ENCODE results near the gene NUCB1. TPM values are rescaled to one million over a fixed set of nuclear protein-coding genes. Genes with fewer than 3 reads are reported as not detected.

Gene NUCB1
- total RNA-seq, 1 donor: 300 TPM

DNA sequence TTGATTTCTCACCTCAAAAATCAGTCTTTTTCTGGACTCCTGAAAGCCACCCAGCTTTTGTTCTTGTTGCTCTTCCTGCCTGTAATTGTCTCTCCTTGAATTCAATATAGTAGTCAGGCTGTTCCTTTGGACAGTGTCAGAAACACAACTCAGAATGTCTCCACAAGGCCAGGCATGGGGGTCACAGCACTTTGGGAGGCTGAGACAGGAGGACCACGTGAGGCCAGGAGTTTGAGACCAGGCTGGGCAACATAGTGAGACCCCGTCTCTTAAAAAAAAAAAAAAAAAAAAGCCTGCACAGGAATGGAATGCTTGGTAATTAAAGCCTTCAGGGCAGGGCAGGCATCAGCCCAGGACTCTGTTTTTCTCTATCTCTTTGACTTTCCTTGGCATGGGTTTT lies 45.7 kb downstream of the NUCB1 start:
- Histone ChIP-seq H2AFZ (ENCODE audit: low read length) (no peak overlapping the region), H3K27me3 (ENCODE audit: insufficient read depth, low read length) (no peaks in the 10 kb centered on the region)
- TF ChIP-seq, protein P1, sequence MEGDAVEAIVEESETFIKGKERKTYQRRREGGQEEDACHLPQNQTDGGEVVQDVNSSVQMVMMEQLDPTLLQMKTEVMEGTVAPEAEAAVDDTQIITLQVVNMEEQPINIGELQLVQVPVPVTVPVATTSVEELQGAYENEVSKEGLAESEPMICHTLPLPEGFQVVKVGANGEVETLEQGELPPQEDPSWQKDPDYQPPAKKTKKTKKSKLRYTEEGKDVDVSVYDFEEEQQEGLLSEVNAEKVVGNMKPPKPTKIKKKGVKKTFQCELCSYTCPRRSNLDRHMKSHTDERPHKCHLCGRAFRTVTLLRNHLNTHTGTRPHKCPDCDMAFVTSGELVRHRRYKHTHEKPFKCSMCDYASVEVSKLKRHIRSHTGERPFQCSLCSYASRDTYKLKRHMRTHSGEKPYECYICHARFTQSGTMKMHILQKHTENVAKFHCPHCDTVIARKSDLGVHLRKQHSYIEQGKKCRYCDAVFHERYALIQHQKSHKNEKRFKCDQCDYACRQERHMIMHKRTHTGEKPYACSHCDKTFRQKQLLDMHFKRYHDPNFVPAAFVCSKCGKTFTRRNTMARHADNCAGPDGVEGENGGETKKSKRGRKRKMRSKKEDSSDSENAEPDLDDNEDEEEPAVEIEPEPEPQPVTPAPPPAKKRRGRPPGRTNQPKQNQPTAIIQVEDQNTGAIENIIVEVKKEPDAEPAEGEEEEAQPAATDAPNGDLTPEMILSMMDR (IDR thresholded peaks at IDR 0.05; ENCODE audit: extremely low read depth, low read depth, low read length): no peak

GRCh38 chr19:48946463-48947257 lies 46.5 kb downstream of the NUCB1 start:
- Histone ChIP-seq H3K4me1 (ENCODE audit: insufficient read depth, low read length) (no peaks in the 10 kb centered on the region), H3K27me3 (ENCODE audit: insufficient read depth, low read length) (no peaks in the 10 kb centered on the region), H3K4me2 (ENCODE audit: insufficient read depth, low read length) (no peak overlapping the region), H4K20me1 (ENCODE audit: insufficient read depth, low read length) (no peaks in the 10 kb centered on the region), H3K36me3 (ENCODE audit: insufficient read depth, low read length) (no peaks in the 10 kb centered on the region), H3K27ac (ENCODE audit: low read depth, low read length) (no peak overlapping the region), H3K79me2 (ENCODE audit: insufficient read depth, low read length) (no peaks in the 10 kb centered on the region), H3K9me3 (ENCODE audit: low read depth, low read length) (peaks cover 3% of the 10 kb centered on the region), H2AFZ (ENCODE audit: low read length) (no peak overlapping the region), H3K4me3 (ENCODE audit: insufficient read depth, low read length) (no peak overlapping the region)
- DNase-seq (ENCODE audit: insufficient read length, low spot score, missing footprints): no peak
- TF ChIP-seq, protein P1 (IDR thresholded peaks at IDR 0.05; ENCODE audit: extremely low read depth, low read depth, low read length): no peak

More for the DNA sequence above, 45.7 kb downstream of the NUCB1 start:
- Histone ChIP-seq H3K4me1 (ENCODE audit: insufficient read depth, low read length) (no peaks in the 10 kb centered on the region), H3K27ac (ENCODE audit: low read depth, low read length) (no peak overlapping the region), H3K4me2 (ENCODE audit: insufficient read depth, low read length) (no peak overlapping the region), H4K20me1 (ENCODE audit: insufficient read depth, low read length) (no peaks in the 10 kb centered on the region), H3K36me3 (ENCODE audit: insufficient read depth, low read length) (no peaks in the 10 kb centered on the region), H3K79me2 (ENCODE audit: insufficient read depth, low read length) (no peaks in the 10 kb centered on the region), H3K4me3 (ENCODE audit: insufficient read depth, low read length) (no peak overlapping the region), H3K9me3 (ENCODE audit: low read depth, low read length) (peaks cover 6% of the 10 kb centered on the region)
- DNase-seq (ENCODE audit: insufficient read length, low spot score, missing footprints): no peak

DNA sequence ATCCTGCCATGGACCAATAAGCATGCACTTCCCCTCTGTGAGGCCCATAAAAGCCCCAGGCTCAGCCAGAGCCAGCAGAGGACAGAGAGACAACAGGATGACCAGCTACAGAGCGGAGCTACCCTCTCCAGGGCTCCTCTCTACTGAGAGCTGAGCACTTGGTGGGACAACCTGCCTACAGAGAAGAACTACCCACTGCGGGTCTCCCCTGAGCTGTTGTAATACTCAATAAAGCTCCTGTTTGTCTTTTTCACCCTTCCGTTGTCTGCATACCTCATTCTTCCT lies 47.1 kb downstream of the NUCB1 start:
- Histone ChIP-seq H3K4me1 (ENCODE audit: insufficient read depth, low read length) (no peaks in the 10 kb centered on the region), H3K36me3 (ENCODE audit: insufficient read depth, low read length) (no peaks in the 10 kb centered on the region), H3K4me3 (ENCODE audit: insufficient read depth, low read length) (no peak overlapping the region), H3K9me3 (ENCODE audit: low read depth, low read length) (peaks cover 3% of the 10 kb centered on the region), H3K27ac (ENCODE audit: low read depth, low read length) (no peak overlapping the region), H3K4me2 (ENCODE audit: insufficient read depth, low read length) (no peak overlapping the region), H3K27me3 (ENCODE audit: insufficient read depth, low read length) (no peaks in the 10 kb centered on the region), H2AFZ (ENCODE audit: low read length) (no peak overlapping the region), H4K20me1 (ENCODE audit: insufficient read depth, low read length) (no peaks in the 10 kb centered on the region), H3K79me2 (ENCODE audit: insufficient read depth, low read length) (no peaks in the 10 kb centered on the region)
- TF ChIP-seq, protein P1 (IDR thresholded peaks at IDR 0.05; ENCODE audit: extremely low read depth, low read depth, low read length): no peak
- DNase-seq (ENCODE audit: insufficient read length, low spot score, missing footprints): no peak

DNA sequence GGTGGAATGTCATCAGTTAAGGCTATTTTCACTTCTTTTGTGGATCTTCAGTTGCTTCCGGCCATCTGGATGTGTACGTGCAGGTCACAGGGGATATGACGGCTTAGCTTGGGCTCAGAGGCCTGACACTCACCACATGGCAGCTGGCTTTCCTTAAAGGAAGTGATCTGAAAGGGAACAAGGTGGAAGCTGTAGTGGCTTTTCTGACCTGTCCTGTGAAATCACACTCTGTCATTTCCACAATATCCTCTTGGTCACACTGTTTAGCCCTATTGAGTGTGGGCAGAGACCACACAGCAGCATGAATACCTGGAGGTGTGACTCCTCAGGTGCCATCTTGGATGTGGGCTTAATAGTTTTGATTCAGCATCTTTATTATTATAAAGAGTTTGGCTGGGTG lies 50.0 kb downstream of the NUCB1 start:
- H3K4me1 ChIP-seq (ENCODE audit: insufficient read depth, low read length): peaks cover 4% of the 10 kb centered on the region
- DNase-seq (ENCODE audit: insufficient read length, low spot score, missing footprints): no peak
- no peak overlapping the region for H2AFZ ChIP-seq (ENCODE audit: low read length)
- TF ChIP-seq, protein P1 (IDR thresholded peaks at IDR 0.05; ENCODE audit: extremely low read depth, low read depth, low read length): no peak
- H3K27me3 ChIP-seq (ENCODE audit: insufficient read depth, low read length): no peaks in the 10 kb centered on the region
- H3K9me3 ChIP-seq (ENCODE audit: low read depth, low read length): peaks cover 3% of the 10 kb centered on the region
- no peak overlapping the region for H3K4me3 ChIP-seq (ENCODE audit: insufficient read depth, low read length)
- no peaks in the 10 kb centered on the region for H4K20me1 ChIP-seq (ENCODE audit: insufficient read depth, low read length)
- H3K4me2 ChIP-seq (ENCODE audit: insufficient read depth, low read length): no peak overlapping the region
- no peaks in the 10 kb centered on the region for H3K36me3 ChIP-seq (ENCODE audit: insufficient read depth, low read length)
- no peak overlapping the region for H3K27ac ChIP-seq (ENCODE audit: low read depth, low read length)
- H3K79me2 ChIP-seq (ENCODE audit: insufficient read depth, low read length): peaks cover 9% of the 10 kb centered on the region

Measured in osteoblast (primary cell).